ENCODE measurements around the gene FRMD3. TPM values are rescaled to one million over a fixed set of nuclear protein-coding genes. Genes with fewer than 3 reads are reported as not detected.

Gene FRMD3
- total and polyA plus RNA-seq, 4 experiments from 2014 or later = 0.22 to 1.3 (median 1.1) TPM; not detected in 1

- H3K27me3 Mint-ChIP-seq = no peaks in the 10 kb centered on the region
- H3K4me3 ChIP-seq (ENCODE audit: low read length in 2 of 2) = no peak overlapping the region
- intact Hi-C loops (cut with micrococcal nuclease) = no loop called here
- no peaks in the 10 kb centered on the region for H3K4me1 ChIP-seq (ENCODE audit: insufficient read depth, low read length)
- POLR2A ChIA-PET (ENCODE audit: partially characterized antibody) = no interaction called here
- DNase-seq = no peak
- CTCF ChIA-PET (ENCODE audit: partially characterized antibody) = no interaction called here
- H3K27ac ChIP-seq (ENCODE audit: low read depth, low read length) = no peak overlapping the region
- H3K4me1 Mint-ChIP-seq = no peaks in the 10 kb centered on the region
- H3K4me3 Mint-ChIP-seq = no peak overlapping the region
- H3K36me3 ChIP-seq (ENCODE audit: insufficient read depth, low read length) = no peaks in the 10 kb centered on the region
- peaks cover 0 to 7% (median 3%) of the 10 kb centered on the region in 8 donors for H3K9me3 Mint-ChIP-seq
- H3K9me3 ChIP-seq (ENCODE audit: control insufficient read depth in 1 of 2, low read length in 2 of 2) = no peaks in the 10 kb centered on the region
- no peak overlapping the region for H3K27ac Mint-ChIP-seq
- H3K27me3 ChIP-seq (ENCODE audit: insufficient read depth, low read length) = no peaks in the 10 kb centered on the region
- peaks cover 5 to 19% of the 10 kb centered on the region in 2 donors for H3K36me3 Mint-ChIP-seq
Observed at GRCh38 chr9:83418283-83418682, 119.9 kb downstream of the FRMD3 start.

DNA sequence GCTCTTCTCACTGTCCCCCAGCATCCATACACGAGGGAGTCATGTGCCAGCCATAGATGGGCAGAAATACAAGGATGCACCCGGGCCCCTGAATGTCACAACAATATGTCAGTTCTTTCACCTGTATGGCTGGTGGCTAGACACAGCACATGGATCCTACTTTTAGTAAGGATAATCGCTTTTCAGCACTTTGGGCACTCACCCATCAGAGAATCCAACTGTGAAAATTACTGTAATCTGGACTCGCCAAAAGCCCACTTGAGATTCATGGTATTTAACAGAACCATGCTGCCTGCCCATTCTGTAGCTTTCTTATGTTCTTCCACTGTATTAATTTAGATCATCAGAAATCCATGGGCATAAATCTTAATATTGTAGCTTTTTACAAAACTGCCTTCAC lies 124.8 kb downstream of the FRMD3 start:
- H3K27me3 ChIP-seq (ENCODE audit: insufficient read depth, low read length) = no peaks in the 10 kb centered on the region
- CTCF ChIA-PET (ENCODE audit: partially characterized antibody) = no interaction called here
- H3K4me1 ChIP-seq (ENCODE audit: insufficient read depth, low read length) = no peaks in the 10 kb centered on the region
- Mint-ChIP-seq H3K4me1 (no peaks in the 10 kb centered on the region), H3K36me3 (peaks cover 7 to 21% of the 10 kb centered on the region in 2 donors), H3K4me3 (no peak overlapping the region), H3K27me3 (peaks cover 1 to 2% of the 10 kb centered on the region in 2 donors), H3K9me3 (peaks cover 0 to 13% (median 7%) of the 10 kb centered on the region in 8 donors), H3K27ac (no peak overlapping the region)
- H3K4me3 ChIP-seq (ENCODE audit: low read length in 2 of 2) = no peak overlapping the region
- no peaks in the 10 kb centered on the region for H3K36me3 ChIP-seq (ENCODE audit: insufficient read depth, low read length)
- no peaks in the 10 kb centered on the region for H3K9me3 ChIP-seq (ENCODE audit: control insufficient read depth in 1 of 2, low read length in 2 of 2)
- no peak for DNase-seq
- H3K27ac ChIP-seq (ENCODE audit: low read depth, low read length) = no peak overlapping the region
- POLR2A ChIA-PET (ENCODE audit: partially characterized antibody) = no interaction called here
- intact Hi-C loops (cut with micrococcal nuclease) = no loop called here

DNA sequence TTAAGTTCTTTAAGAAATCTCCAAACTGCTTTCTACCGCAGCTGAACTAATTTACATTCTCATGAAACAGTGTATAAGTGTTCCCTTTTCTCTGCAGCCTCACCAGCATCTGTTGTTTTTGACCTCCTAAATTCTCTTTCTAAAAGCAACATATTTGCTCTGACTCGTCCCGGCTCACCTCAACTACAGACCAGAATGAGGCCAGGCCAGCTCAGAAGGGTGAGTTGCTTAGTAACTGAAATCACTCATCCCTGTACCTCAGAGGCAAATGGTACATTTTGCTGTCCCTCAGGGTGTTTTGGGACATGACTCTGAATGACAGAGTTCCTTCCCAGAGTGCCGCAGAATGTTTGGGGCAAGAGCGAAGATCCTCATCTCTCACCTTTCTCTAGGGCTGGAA lies 127.5 kb downstream of the FRMD3 start:
- intact Hi-C loops (cut with micrococcal nuclease) = no loop called here
- Histone ChIP-seq H3K9me3 (ENCODE audit: control insufficient read depth in 1 of 2, low read length in 2 of 2) (no peaks in the 10 kb centered on the region), H3K27ac (ENCODE audit: low read depth, low read length) (no peak overlapping the region), H3K4me1 (ENCODE audit: insufficient read depth, low read length) (no peaks in the 10 kb centered on the region), H3K36me3 (ENCODE audit: insufficient read depth, low read length) (no peaks in the 10 kb centered on the region), H3K4me3 (ENCODE audit: low read length in 2 of 2) (no peak overlapping the region), H3K27me3 (ENCODE audit: insufficient read depth, low read length) (no peaks in the 10 kb centered on the region)
- no peak for DNase-seq
- ChIA-PET POLR2A (ENCODE audit: partially characterized antibody) (no interaction called here), CTCF (ENCODE audit: partially characterized antibody) (no interaction called here)
- Mint-ChIP-seq H3K9me3 (peaks cover 0 to 16% (median 9%) of the 10 kb centered on the region in 8 donors), H3K4me3 (no peak overlapping the region), H3K27ac (no peak overlapping the region), H3K4me1 (no peaks in the 10 kb centered on the region), H3K36me3 (peaks cover 2 to 22% of the 10 kb centered on the region in 2 donors), H3K27me3 (peaks cover 1 to 2% of the 10 kb centered on the region in 2 donors)

DNA sequence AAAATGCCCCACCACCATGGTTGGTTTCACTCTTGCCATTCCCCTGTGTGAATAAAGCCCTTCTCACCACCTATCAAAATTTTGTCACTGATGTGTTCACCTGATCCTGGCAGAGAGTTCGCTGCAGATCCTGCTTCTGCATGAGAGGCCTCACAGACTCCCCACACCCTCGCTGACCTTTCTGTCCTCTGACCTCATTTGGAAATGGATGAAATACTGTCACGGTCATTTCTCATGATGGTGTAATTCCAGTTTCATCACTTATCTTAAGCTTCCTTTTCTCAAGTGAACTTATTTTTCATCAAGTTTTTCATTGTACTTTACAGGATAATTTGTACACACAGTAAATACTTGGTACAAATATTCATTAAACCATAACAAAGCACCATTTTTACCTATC lies 131.3 kb downstream of the FRMD3 start:
- Histone ChIP-seq H3K27ac (ENCODE audit: low read depth, low read length) (no peak overlapping the region), H3K36me3 (ENCODE audit: insufficient read depth, low read length) (no peaks in the 10 kb centered on the region), H3K4me1 (ENCODE audit: insufficient read depth, low read length) (no peaks in the 10 kb centered on the region), H3K27me3 (ENCODE audit: insufficient read depth, low read length) (no peaks in the 10 kb centered on the region), H3K9me3 (ENCODE audit: control insufficient read depth in 1 of 2, low read length in 2 of 2) (no peaks in the 10 kb centered on the region), H3K4me3 (ENCODE audit: low read length in 2 of 2) (no peak overlapping the region)
- Mint-ChIP-seq H3K4me1 (no peaks in the 10 kb centered on the region), H3K27me3 (peaks cover 1 to 2% of the 10 kb centered on the region in 2 donors), H3K36me3 (peaks cover 2 to 12% of the 10 kb centered on the region in 2 donors), H3K4me3 (no peak overlapping the region), H3K9me3 (peaks cover 0 to 11% (median 6%) of the 10 kb centered on the region in 8 donors), H3K27ac (no peak overlapping the region)
- POLR2A ChIA-PET (ENCODE audit: partially characterized antibody) = no interaction called here
- no peak for DNase-seq
- intact Hi-C loops (cut with micrococcal nuclease) = no loop called here
- CTCF ChIA-PET (ENCODE audit: partially characterized antibody) = no interaction called here

GRCh38 chr9:83405759-83406158 lies 132.4 kb downstream of the FRMD3 start:
- H3K36me3 ChIP-seq (ENCODE audit: insufficient read depth, low read length) = no peaks in the 10 kb centered on the region
- no peaks in the 10 kb centered on the region for H3K4me1 ChIP-seq (ENCODE audit: insufficient read depth, low read length)
- peaks cover 1 to 2% of the 10 kb centered on the region in 2 donors for H3K27me3 Mint-ChIP-seq
- H3K9me3 ChIP-seq (ENCODE audit: control insufficient read depth in 1 of 2, low read length in 2 of 2) = no peaks in the 10 kb centered on the region
- POLR2A ChIA-PET (ENCODE audit: partially characterized antibody) = no interaction called here
- H3K4me3 Mint-ChIP-seq = no peak overlapping the region
- no peak for DNase-seq
- peaks cover 0 to 11% (median 6%) of the 10 kb centered on the region in 8 donors for H3K9me3 Mint-ChIP-seq
- H3K4me1 Mint-ChIP-seq = no peaks in the 10 kb centered on the region
- no peaks in the 10 kb centered on the region for H3K27me3 ChIP-seq (ENCODE audit: insufficient read depth, low read length)
- peaks cover 2 to 12% of the 10 kb centered on the region in 2 donors for H3K36me3 Mint-ChIP-seq
- CTCF ChIA-PET (ENCODE audit: partially characterized antibody) = no interaction called here
- no peak overlapping the region for H3K4me3 ChIP-seq (ENCODE audit: low read length in 2 of 2)
- H3K27ac ChIP-seq (ENCODE audit: low read depth, low read length) = no peak overlapping the region
- no peak overlapping the region for H3K27ac Mint-ChIP-seq
- intact Hi-C loops (cut with micrococcal nuclease) = no loop called here

GRCh38 chr9:83403527-83404238 lies 134.5 kb downstream of the FRMD3 start:
- CTCF ChIA-PET (ENCODE audit: partially characterized antibody) = no interaction called here
- Histone ChIP-seq H3K36me3 (ENCODE audit: insufficient read depth, low read length) (no peaks in the 10 kb centered on the region), H3K4me1 (ENCODE audit: insufficient read depth, low read length) (no peaks in the 10 kb centered on the region), H3K27me3 (ENCODE audit: insufficient read depth, low read length) (no peaks in the 10 kb centered on the region), H3K9me3 (ENCODE audit: control insufficient read depth in 1 of 2, low read length in 2 of 2) (no peaks in the 10 kb centered on the region), H3K27ac (ENCODE audit: low read depth, low read length) (no peak overlapping the region), H3K4me3 (ENCODE audit: low read length in 2 of 2) (no peak overlapping the region)
- Mint-ChIP-seq H3K4me1 (no peaks in the 10 kb centered on the region), H3K36me3 (peaks cover 0 to 11% of the 10 kb centered on the region in 2 donors), H3K9me3 (peaks cover 0 to 6% (median 2%) of the 10 kb centered on the region in 8 donors), H3K27me3 (no peaks in the 10 kb centered on the region), H3K4me3 (no peak overlapping the region), H3K27ac (no peak overlapping the region)
- no peak for DNase-seq
- POLR2A ChIA-PET (ENCODE audit: partially characterized antibody) = no interaction called here
- intact Hi-C loops (cut with micrococcal nuclease) = no loop called here

GRCh38 chr9:83401328-83401900 lies 136.8 kb downstream of the FRMD3 start:
- Histone ChIP-seq H3K27ac (ENCODE audit: low read depth, low read length) (no peak overlapping the region), H3K27me3 (ENCODE audit: insufficient read depth, low read length) (no peaks in the 10 kb centered on the region), H3K9me3 (ENCODE audit: control insufficient read depth in 1 of 2, low read length in 2 of 2) (no peaks in the 10 kb centered on the region), H3K4me3 (ENCODE audit: low read length in 2 of 2) (no peak overlapping the region), H3K36me3 (ENCODE audit: insufficient read depth, low read length) (no peaks in the 10 kb centered on the region), H3K4me1 (ENCODE audit: insufficient read depth, low read length) (no peaks in the 10 kb centered on the region)
- POLR2A ChIA-PET (ENCODE audit: partially characterized antibody) = no interaction called here
- intact Hi-C loops (cut with micrococcal nuclease) = no loop called here
- Mint-ChIP-seq H3K36me3 (peaks cover 0 to 3% of the 10 kb centered on the region in 2 donors), H3K4me3 (no peak overlapping the region), H3K4me1 (no peaks in the 10 kb centered on the region), H3K27me3 (no peaks in the 10 kb centered on the region), H3K9me3 (peaks cover 0 to 3% (median 0%) of the 10 kb centered on the region in 8 donors), H3K27ac (no peak overlapping the region)
- CTCF ChIA-PET (ENCODE audit: partially characterized antibody) = no interaction called here
- no peak for DNase-seq

Data from CD4-positive, alpha-beta memory T cell (primary cell).